ENCODE measurements around the gene POFUT2.
"Not testable (repeated sequence)": the region's sequence is repeated elsewhere in the genome, so short reads cannot be mapped to it uniquely, and the experiment has no call there.

Gene POFUT2

DNA sequence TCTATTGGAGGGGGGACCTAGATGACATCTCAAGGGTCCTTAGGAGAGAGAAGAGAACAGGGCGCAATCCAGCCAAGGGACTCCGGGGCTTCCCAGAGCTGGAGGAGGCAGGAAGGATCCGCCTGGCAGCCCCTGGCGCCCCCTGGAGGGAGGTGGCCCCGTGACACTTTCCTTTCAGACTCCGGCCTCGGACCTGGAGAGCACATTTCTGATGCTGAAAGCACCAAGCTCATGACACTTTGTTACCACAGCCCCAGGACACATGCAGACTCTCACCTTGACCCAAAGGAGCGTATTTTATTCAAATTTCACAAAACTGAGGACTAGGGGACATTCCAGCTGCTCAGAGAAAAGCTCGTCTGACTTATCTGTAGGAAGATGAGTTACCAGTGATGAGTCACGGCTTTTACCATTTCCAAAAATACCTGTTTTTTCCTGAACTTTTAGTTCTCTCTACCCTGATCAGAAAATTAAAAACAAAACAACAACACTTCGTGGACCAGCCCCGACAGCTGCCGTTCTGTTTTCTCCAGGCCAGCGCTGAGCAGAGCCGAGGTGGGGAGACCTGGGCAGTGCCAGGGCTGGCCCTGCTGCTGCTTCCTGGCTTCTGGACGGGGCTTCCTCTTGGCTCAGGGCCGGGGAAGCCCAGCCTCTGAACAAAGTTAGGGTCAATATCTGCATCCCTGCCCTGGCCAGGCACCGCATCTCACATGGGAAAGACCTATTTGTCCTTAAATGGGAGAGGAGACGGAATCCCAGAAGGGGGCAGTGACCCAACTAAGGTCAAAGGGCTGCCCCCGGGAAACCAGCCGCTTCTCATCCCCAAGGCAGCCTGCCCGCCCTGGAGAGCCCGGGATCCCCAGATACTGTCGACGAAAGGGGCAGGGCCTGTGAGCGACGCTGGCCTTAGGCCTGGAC lies 21.6 kb upstream of the POFUT2 start:
- Histone ChIP-seq H3K27ac (ENCODE audit: insufficient read depth in 1 of 2, low read depth in 1 of 2, low read length in 2 of 2, poor library complexity in 1 of 2, severe bottlenecking in 2 of 2) (no peak overlapping the region), H3K27me3 (replicated peaks in 2 of 5; ENCODE audit: control insufficient read depth in 4 of 5, insufficient read depth in 5 of 5, low read length in 4 of 5) (peaks cover 0 to 3% (median 0%) of the 10 kb centered on the region in 5 experiments), H3K36me3 (ENCODE audit: control insufficient read depth in 4 of 4, insufficient read depth in 4 of 4, low read length in 3 of 4) (no peaks in the 10 kb centered on the region), H3K4me1 (ENCODE audit: control extremely low read depth in 1 of 4, control insufficient read depth in 4 of 4, insufficient read depth in 4 of 4, low read length in 3 of 4) (peaks cover 0 to 14% (median 8%) of the 10 kb centered on the region in 4 experiments), H3K9me3 (ENCODE audit: control extremely low read depth in 1 of 5, control insufficient read depth in 4 of 5, insufficient read depth in 2 of 5, low read depth in 1 of 5, low read length in 4 of 5) (peaks cover 0 to 7% (median 0%) of the 10 kb centered on the region in 5 experiments), H3K4me3 (ENCODE audit: control insufficient read depth in 1 of 7, extremely low read depth in 1 of 7, insufficient read depth in 4 of 7, low read depth in 2 of 7, low read length in 6 of 7) (peak overlapping the region in 1 of 7 experiments; percentile 11)
- 78% methylated on average over 24 of the region's 27 CpGs for WGBS (ENCODE audit: insufficient coverage)
- POLR2A ChIA-PET = interaction anchor here (1.2 kb wide), 1 partner anchor 17 kb away, joined by 3 read pairs; no protein-coding TSS in a partner anchor
- peak in 2 of 3 donors; percentile 51 to 59 for DNase-seq
- CTCF ChIA-PET = interaction anchor here (1.0 to 2.1 kb wide), 8 partner anchors 8 to 172 kb away, joined by 3 to 11 read pairs (median 4); partner anchors contain the start of gene POFUT2

DNA sequence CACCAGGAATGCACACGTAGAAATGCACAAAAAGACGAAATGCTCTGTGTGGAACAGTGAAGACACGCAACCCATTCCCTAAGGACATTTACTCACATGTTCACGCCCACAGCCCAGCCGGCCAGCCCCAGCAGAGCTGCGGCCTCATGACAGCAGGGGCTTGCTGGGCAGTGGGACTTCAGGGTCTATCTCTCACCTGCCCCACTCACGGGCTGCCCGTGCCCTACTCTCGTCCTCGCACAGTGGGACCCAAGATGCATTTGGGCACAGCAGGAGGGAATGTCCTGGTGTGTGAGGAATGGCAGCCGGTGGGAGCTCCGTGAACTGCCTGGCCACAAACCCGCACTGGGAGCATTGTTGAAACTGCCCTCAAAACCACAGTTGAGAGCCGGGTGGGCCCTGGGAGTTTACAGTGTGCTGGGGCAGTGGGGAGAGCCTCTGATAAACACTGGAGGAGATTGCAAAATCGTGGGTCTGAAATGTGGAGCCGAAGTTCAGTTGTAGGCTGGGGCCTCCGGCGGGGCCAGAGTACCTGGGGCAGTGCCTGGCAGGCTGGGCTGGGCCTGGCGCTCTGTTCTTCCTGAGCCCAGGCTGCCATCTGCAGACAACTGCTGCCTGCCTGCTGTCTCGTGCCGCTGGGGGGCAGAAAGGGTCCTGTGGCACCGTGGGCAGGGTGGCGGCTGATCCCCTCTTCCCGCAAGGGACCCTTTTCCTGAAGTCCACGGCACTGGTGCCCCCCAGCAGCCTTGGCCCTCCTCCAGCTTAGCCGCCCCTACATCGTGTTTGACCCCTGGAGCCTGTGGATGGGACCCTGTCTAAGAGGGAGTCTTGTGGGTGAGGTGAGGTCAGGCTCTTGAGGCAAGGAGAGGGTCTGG lies 20.7 kb upstream of the POFUT2 start:
- Histone ChIP-seq H3K4me1 (ENCODE audit: control extremely low read depth in 1 of 4, control insufficient read depth in 4 of 4, insufficient read depth in 4 of 4, low read length in 3 of 4) (peaks cover 0 to 14% (median 8%) of the 10 kb centered on the region in 4 experiments), H3K27me3 (replicated peaks in 2 of 5; ENCODE audit: control insufficient read depth in 4 of 5, insufficient read depth in 5 of 5, low read length in 4 of 5) (peaks cover 0 to 3% (median 0%) of the 10 kb centered on the region in 5 experiments), H3K4me3 (ENCODE audit: control insufficient read depth in 1 of 7, extremely low read depth in 1 of 7, insufficient read depth in 4 of 7, low read depth in 2 of 7, low read length in 6 of 7) (peak overlapping the region in 1 of 7 experiments; percentile 11), H3K27ac (ENCODE audit: insufficient read depth in 1 of 2, low read depth in 1 of 2, low read length in 2 of 2, poor library complexity in 1 of 2, severe bottlenecking in 2 of 2) (no peak overlapping the region), H3K36me3 (ENCODE audit: control insufficient read depth in 4 of 4, insufficient read depth in 4 of 4, low read length in 3 of 4) (no peaks in the 10 kb centered on the region), H3K9me3 (ENCODE audit: control extremely low read depth in 1 of 5, control insufficient read depth in 4 of 5, insufficient read depth in 2 of 5, low read depth in 1 of 5, low read length in 4 of 5) (peaks cover 0 to 7% (median 0%) of the 10 kb centered on the region in 5 experiments)
- peak in 2 of 3 donors; percentile 61 to 63 for DNase-seq
- POLR2A ChIA-PET = interaction anchor here (1.2 kb wide), 1 partner anchor 16 kb away, joined by 3 read pairs; no protein-coding TSS in a partner anchor
- CTCF ChIA-PET = interaction anchor here (1.0 to 2.1 kb wide), 9 partner anchors 9 to 171 kb away, joined by 3 to 11 read pairs (median 4); partner anchors contain the start of gene POFUT2
- WGBS (ENCODE audit: insufficient coverage) = 58% methylated on average over 25 of the region's 27 CpGs

DNA sequence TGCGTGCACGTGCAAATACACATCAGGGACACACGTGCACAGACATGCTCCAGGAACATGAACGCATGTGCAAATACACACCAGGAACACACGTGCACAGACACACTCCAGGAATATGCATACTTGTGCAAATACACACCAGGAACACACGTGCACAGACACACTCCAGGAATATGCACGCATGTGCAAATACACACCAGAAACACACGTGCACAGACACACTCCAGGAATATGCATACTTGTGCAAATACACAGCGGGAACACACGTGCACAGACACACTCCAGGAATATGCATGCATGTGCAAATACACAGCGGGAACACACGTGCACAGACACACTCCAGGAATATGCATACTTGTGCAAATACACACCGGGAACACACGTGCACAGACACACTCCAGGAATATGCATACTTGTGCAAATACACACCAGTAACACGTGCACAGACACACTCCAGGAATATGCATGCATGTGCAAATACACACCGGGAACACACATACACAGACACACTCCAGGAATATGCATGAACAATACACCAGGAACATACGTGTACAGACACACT lies 20.0 kb upstream of the POFUT2 start:
- CTCF ChIA-PET = interaction anchor here (1.0 to 1.5 kb wide), 3 partner anchors 10 to 20 kb away, joined by 3 to 5 read pairs (median 4); partner anchors contain the start of gene POFUT2
- H3K9me3 ChIP-seq (ENCODE audit: control extremely low read depth in 1 of 5, control insufficient read depth in 4 of 5, insufficient read depth in 2 of 5, low read depth in 1 of 5, low read length in 4 of 5); H3K4me3 ChIP-seq (ENCODE audit: control insufficient read depth in 1 of 7, extremely low read depth in 1 of 7, insufficient read depth in 4 of 7, low read depth in 2 of 7, low read length in 6 of 7); H3K27ac ChIP-seq (ENCODE audit: insufficient read depth in 1 of 2, low read depth in 1 of 2, low read length in 2 of 2, poor library complexity in 1 of 2, severe bottlenecking in 2 of 2); POLR2A ChIA-PET; H3K36me3 ChIP-seq (ENCODE audit: control insufficient read depth in 4 of 4, insufficient read depth in 4 of 4, low read length in 3 of 4); DNase-seq; H3K27me3 ChIP-seq (replicated peaks in 2 of 5; ENCODE audit: control insufficient read depth in 4 of 5, insufficient read depth in 5 of 5, low read length in 4 of 5): not testable (repeated sequence)
- 98% methylated on average over 14 of the region's 17 CpGs for WGBS (ENCODE audit: insufficient coverage)
- H3K4me1 ChIP-seq (ENCODE audit: control extremely low read depth in 1 of 4, control insufficient read depth in 4 of 4, insufficient read depth in 4 of 4, low read length in 3 of 4) = peaks cover 0 to 15% (median 8%) of the 10 kb centered on the region in 4 experiments

DNA sequence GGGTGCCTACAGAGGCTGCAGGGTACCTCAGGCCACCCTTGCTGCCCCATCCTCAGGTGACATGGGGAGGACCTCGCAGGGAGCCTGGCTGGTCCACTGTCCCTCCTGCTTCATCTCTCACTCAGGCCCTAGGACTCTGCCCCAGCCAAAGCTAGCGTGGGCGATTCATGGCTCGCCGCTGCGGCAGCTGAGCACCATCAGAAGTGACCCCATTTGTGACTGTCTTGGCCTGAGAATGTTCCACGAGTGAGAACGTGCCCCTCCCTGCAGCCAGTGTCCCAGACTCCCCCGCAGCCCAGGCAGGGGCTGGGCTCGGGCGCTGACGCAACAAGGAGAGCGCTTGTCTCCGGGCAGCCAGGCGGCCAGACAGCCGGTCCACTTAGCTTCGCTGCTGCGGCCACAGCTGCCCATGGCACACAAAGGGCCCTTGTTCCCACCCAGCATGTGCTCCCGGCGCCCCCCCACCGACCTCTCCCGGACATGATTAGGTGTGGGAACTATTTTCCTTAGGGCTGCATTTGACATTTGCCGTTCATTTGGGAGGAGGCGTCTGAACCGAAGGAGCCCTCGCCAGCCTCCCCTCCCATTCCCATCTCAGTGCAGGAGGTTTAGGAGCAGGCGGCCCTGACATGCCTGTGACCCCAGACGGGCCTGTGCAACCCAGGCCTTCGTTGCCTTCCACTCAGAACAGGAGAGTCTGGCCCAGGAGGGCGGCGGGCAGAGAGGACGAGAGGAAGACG lies 19.3 kb upstream of the POFUT2 start:
- no peak for DNase-seq
- ChIA-PET CTCF (no interaction called here), POLR2A (interaction anchor here (0.6 kb wide), 1 partner anchor 165 kb away, joined by 5 read pairs; no protein-coding TSS in a partner anchor)
- Histone ChIP-seq H3K4me3 (ENCODE audit: control insufficient read depth in 1 of 7, extremely low read depth in 1 of 7, insufficient read depth in 4 of 7, low read depth in 2 of 7, low read length in 6 of 7) (no peak overlapping the region), H3K36me3 (ENCODE audit: control insufficient read depth in 4 of 4, insufficient read depth in 4 of 4, low read length in 3 of 4) (no peaks in the 10 kb centered on the region), H3K27me3 (replicated peaks in 2 of 5; ENCODE audit: control insufficient read depth in 4 of 5, insufficient read depth in 5 of 5, low read length in 4 of 5) (no peaks in the 10 kb centered on the region), H3K27ac (ENCODE audit: insufficient read depth in 1 of 2, low read depth in 1 of 2, low read length in 2 of 2, poor library complexity in 1 of 2, severe bottlenecking in 2 of 2) (no peak overlapping the region), H3K4me1 (ENCODE audit: control extremely low read depth in 1 of 4, control insufficient read depth in 4 of 4, insufficient read depth in 4 of 4, low read length in 3 of 4) (peaks cover 0 to 22% (median 10%) of the 10 kb centered on the region in 4 experiments), H3K9me3 (ENCODE audit: control extremely low read depth in 1 of 5, control insufficient read depth in 4 of 5, insufficient read depth in 2 of 5, low read depth in 1 of 5, low read length in 4 of 5) (peaks cover 0 to under 1% (median 0%) of the 10 kb centered on the region in 5 experiments)
- WGBS (ENCODE audit: insufficient coverage) = 96% methylated on average over 29 of the region's 33 CpGs

DNA sequence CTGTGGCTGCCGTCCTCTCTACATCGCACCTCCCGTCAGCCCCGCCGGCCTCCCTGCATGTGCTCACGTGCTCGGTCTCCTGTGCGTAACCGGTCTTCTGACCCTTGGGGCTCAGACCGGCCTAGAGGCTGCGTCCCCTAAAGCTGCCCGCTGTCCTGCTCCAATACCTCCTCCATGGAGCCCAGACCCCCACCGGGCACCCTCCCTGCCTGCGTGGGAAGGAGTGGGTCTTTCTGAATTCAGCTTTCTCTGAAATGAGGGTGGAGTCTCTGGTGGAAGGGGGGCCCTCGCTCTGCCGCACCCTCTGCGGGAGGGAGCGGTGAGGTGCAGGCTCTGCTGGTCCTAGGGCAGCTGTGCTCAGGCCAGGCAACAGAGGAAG lies 18.7 kb upstream of the POFUT2 start:
- Histone ChIP-seq H3K4me1 (ENCODE audit: control extremely low read depth in 1 of 4, control insufficient read depth in 4 of 4, insufficient read depth in 4 of 4, low read length in 3 of 4) (peaks cover 0 to 27% (median 13%) of the 10 kb centered on the region in 4 experiments), H3K9me3 (ENCODE audit: control extremely low read depth in 1 of 5, control insufficient read depth in 4 of 5, insufficient read depth in 2 of 5, low read depth in 1 of 5, low read length in 4 of 5) (no peaks in the 10 kb centered on the region), H3K27me3 (replicated peaks in 2 of 5; ENCODE audit: control insufficient read depth in 4 of 5, insufficient read depth in 5 of 5, low read length in 4 of 5) (no peaks in the 10 kb centered on the region), H3K4me3 (ENCODE audit: control insufficient read depth in 1 of 7, extremely low read depth in 1 of 7, insufficient read depth in 4 of 7, low read depth in 2 of 7, low read length in 6 of 7) (no peak overlapping the region), H3K36me3 (ENCODE audit: control insufficient read depth in 4 of 4, insufficient read depth in 4 of 4, low read length in 3 of 4) (no peaks in the 10 kb centered on the region), H3K27ac (ENCODE audit: insufficient read depth in 1 of 2, low read depth in 1 of 2, low read length in 2 of 2, poor library complexity in 1 of 2, severe bottlenecking in 2 of 2) (no peak overlapping the region)
- 98% methylated on average over 15 of the region's 18 CpGs for WGBS (ENCODE audit: insufficient coverage)
- no peak for DNase-seq
- ChIA-PET CTCF (interaction anchor here (1.3 kb wide), 1 partner anchor 13 kb away, joined by 5 read pairs; no protein-coding TSS in a partner anchor), POLR2A (interaction anchor here (0.6 kb wide), 1 partner anchor 166 kb away, joined by 5 read pairs; no protein-coding TSS in a partner anchor)

DNA sequence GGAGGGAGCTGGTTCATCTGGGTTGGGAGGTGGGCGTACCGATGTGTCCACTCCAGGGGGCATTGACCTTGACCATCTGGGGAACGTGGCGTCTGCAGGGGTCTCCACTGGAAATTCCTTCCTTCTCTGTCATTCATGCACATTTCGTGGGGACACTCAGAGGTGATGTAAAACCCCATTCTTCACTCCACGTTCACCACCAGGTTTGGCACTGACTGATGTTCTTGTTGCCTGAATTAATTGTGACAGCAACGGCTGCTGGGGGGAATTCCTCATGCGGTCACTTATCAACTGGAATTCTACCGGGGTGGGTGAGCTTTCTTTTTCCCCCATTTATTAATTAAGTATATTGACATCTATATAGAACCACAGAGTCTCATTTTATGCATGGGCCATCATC lies 18.1 kb upstream of the POFUT2 start:
- no peak for DNase-seq
- no peaks in the 10 kb centered on the region for H3K36me3 ChIP-seq (ENCODE audit: control insufficient read depth in 4 of 4, insufficient read depth in 4 of 4, low read length in 3 of 4)
- ChIA-PET CTCF (interaction anchor here (1.3 kb wide), 1 partner anchor 14 kb away, joined by 5 read pairs; no protein-coding TSS in a partner anchor), POLR2A (no interaction called here)
- no peak overlapping the region for H3K27ac ChIP-seq (ENCODE audit: insufficient read depth in 1 of 2, low read depth in 1 of 2, low read length in 2 of 2, poor library complexity in 1 of 2, severe bottlenecking in 2 of 2)
- no peaks in the 10 kb centered on the region for H3K27me3 ChIP-seq (replicated peaks in 2 of 5; ENCODE audit: control insufficient read depth in 4 of 5, insufficient read depth in 5 of 5, low read length in 4 of 5)
- H3K9me3 ChIP-seq (ENCODE audit: control extremely low read depth in 1 of 5, control insufficient read depth in 4 of 5, insufficient read depth in 2 of 5, low read depth in 1 of 5, low read length in 4 of 5) = no peaks in the 10 kb centered on the region
- peaks cover 0 to 31% (median 14%) of the 10 kb centered on the region in 4 experiments for H3K4me1 ChIP-seq (ENCODE audit: control extremely low read depth in 1 of 4, control insufficient read depth in 4 of 4, insufficient read depth in 4 of 4, low read length in 3 of 4)
- WGBS (ENCODE audit: insufficient coverage) = 86% methylated on average over 6 of the region's 9 CpGs
- H3K4me3 ChIP-seq (ENCODE audit: control insufficient read depth in 1 of 7, extremely low read depth in 1 of 7, insufficient read depth in 4 of 7, low read depth in 2 of 7, low read length in 6 of 7) = no peak overlapping the region

Data from common myeloid progenitor, CD34-positive (primary cell).